ENCODE results near the gene RPL22.

The RPL22 gene

GRCh38 chr1:6200188-6200809 is 904 bp upstream of the RPL22 start:
- DNase-seq (ENCODE audit: low read depth in 2 of 2), result no peak

- DNase-seq (ENCODE audit: low read depth in 2 of 2), result no peak
These were observed 623 bp downstream of the RPL22 start for GRCh38 chr1:6198646-6199297.

GRCh38 chr1:6197746-6198427 is 1.5 kb downstream of the RPL22 start:
- DNase-seq (ENCODE audit: low read depth in 2 of 2), result no peak

- no peak for DNase-seq (ENCODE audit: low read depth in 2 of 2)
These were observed 7.4 kb downstream of the RPL22 start for GRCh38 chr1:6191968-6192367.

GRCh38 chr1:6188466-6188865 is 10.9 kb downstream of the RPL22 start:
- DNase-seq (ENCODE audit: low read depth in 2 of 2), result no peak

GRCh38 chr1:6185635-6186382 is 13.6 kb downstream of the RPL22 start:
- DNase-seq (ENCODE audit: low read depth in 2 of 2), result no peak

GRCh38 chr1:6185151-6185550 is 14.2 kb downstream of the RPL22 start:
- DNase-seq (ENCODE audit: low read depth in 2 of 2), result no peak

- DNase-seq (ENCODE audit: low read depth in 2 of 2), result no peak
These were observed 15.2 kb downstream of the RPL22 start for GRCh38 chr1:6184083-6184783.

GRCh38 chr1:6183520-6183989 is 15.8 kb downstream of the RPL22 start:
- no peak for DNase-seq (ENCODE audit: low read depth in 2 of 2)

- DNase-seq (ENCODE audit: low read depth in 2 of 2), result no peak
These were observed 18.0 kb downstream of the RPL22 start for GRCh38 chr1:6181347-6181770.

- DNase-seq (ENCODE audit: low read depth in 2 of 2), result no peak
These were observed 18.6 kb downstream of the RPL22 start for GRCh38 chr1:6180707-6181311.

- DNase-seq (ENCODE audit: low read depth in 2 of 2), result no peak
These were observed 19.1 kb downstream of the RPL22 start, which contains the start of gene CHD5 for GRCh38 chr1:6180268-6180706. CHD5 (minus strand) TSS chr1:6180321; CDS start chr1:6180023, 298 bp downstream.

GRCh38 chr1:6179564-6180175 is 19.7 kb downstream of the RPL22 start:
- DNase-seq (ENCODE audit: low read depth in 2 of 2), result no peak

- no peak for DNase-seq (ENCODE audit: low read depth in 2 of 2)
These were observed 20.4 kb downstream of the RPL22 start for GRCh38 chr1:6178751-6179563.

- DNase-seq (ENCODE audit: low read depth in 2 of 2), result no peak
These were observed 21.6 kb downstream of the RPL22 start for GRCh38 chr1:6177681-6178380.

GRCh38 chr1:6176779-6177178 is 22.6 kb downstream of the RPL22 start:
- no peak for DNase-seq (ENCODE audit: low read depth in 2 of 2)

GRCh38 chr1:6175411-6175828 is 24.0 kb downstream of the RPL22 start:
- DNase-seq (ENCODE audit: low read depth in 2 of 2), result no peak

GRCh38 chr1:6174621-6175410 is 24.6 kb downstream of the RPL22 start:
- no peak for DNase-seq (ENCODE audit: low read depth in 2 of 2)
